ENCODE measurements around the gene METTL26.
A peak's percentile ranks its signal among the peaks of the same experiment; 100 is the strongest.

The METTL26 gene

DNA sequence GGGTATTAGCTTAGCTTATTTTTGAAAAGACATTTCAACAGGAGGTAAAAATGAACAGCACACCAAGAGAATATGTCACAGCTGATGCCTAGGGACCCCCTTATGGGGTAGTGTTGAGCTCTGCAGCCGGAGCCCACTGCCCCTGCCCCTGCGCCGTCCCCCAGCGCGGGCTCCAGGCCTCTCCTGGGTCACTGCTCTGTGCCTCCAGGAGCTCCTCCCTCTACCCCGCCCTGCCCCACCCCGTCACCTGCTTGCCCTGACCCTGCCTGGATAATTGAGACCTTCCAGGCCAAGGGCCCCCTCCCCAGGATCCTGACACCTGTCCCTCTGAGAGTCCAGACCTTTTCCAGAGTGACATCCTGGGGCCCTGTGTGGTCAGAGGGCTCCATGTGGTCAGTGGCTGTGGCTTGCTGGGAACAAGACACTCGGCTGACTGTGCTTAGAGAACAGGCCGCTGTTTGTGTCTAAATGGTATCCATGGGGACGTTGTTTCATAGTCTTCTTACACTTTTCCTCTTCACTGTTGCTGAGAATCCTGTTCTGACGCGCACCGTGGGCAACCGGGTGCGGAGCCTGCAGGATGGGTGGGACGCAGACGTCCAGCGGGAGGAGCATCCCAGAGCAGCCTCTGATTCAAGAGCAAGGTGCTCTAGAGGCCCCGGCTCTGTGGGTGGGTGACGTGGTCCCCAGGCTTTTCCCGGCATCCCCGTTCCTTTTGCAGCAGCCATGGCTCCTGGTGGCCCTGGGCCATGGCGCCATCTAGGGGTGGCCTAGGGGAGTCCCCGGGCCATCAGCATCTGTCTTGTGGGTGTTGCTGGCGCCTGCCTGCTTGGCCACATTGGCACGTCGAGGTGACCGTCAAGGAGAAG, 25.4 kb downstream of the METTL26 start:
- Histone ChIP-seq H3K4me2 (ENCODE audit: low read length) (no peak overlapping the region), H3K27me3 (ENCODE audit: low read depth, low read length) (no peaks in the 10 kb centered on the region), H3K36me3 (replicated peaks; ENCODE audit: low read depth, low read length) (peaks cover 3% of the 10 kb centered on the region), H4K20me1 (ENCODE audit: insufficient read depth, low read length) (no peaks in the 10 kb centered on the region), H3K79me2 (ENCODE audit: low read length) (no peaks in the 10 kb centered on the region), H3K9ac (ENCODE audit: low read length) (no peak overlapping the region), H2AFZ (ENCODE audit: low read depth, low read length) (no peak overlapping the region), H3K9me3 (ENCODE audit: insufficient read depth, low read length) (no peaks in the 10 kb centered on the region), H3K27ac (ENCODE audit: low read length) (no peak overlapping the region), H3K4me3 (ENCODE audit: low read length) (no peak overlapping the region), H3K4me1 (ENCODE audit: low read length) (peaks cover 3% of the 10 kb centered on the region; the same call in 1 of the 2 replicates)
- TF ChIP-seq EZH2phosphoT487 (IDR thresholded peaks at IDR 0.05; ENCODE audit: low read depth), result no peak
- TF ChIP-seq, protein P1, sequence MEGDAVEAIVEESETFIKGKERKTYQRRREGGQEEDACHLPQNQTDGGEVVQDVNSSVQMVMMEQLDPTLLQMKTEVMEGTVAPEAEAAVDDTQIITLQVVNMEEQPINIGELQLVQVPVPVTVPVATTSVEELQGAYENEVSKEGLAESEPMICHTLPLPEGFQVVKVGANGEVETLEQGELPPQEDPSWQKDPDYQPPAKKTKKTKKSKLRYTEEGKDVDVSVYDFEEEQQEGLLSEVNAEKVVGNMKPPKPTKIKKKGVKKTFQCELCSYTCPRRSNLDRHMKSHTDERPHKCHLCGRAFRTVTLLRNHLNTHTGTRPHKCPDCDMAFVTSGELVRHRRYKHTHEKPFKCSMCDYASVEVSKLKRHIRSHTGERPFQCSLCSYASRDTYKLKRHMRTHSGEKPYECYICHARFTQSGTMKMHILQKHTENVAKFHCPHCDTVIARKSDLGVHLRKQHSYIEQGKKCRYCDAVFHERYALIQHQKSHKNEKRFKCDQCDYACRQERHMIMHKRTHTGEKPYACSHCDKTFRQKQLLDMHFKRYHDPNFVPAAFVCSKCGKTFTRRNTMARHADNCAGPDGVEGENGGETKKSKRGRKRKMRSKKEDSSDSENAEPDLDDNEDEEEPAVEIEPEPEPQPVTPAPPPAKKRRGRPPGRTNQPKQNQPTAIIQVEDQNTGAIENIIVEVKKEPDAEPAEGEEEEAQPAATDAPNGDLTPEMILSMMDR (IDR thresholded peaks at IDR 0.05; ENCODE audit: low read depth, low read length), result peak; percentile 21; the same call in 1 of the 2 replicates

DNA sequence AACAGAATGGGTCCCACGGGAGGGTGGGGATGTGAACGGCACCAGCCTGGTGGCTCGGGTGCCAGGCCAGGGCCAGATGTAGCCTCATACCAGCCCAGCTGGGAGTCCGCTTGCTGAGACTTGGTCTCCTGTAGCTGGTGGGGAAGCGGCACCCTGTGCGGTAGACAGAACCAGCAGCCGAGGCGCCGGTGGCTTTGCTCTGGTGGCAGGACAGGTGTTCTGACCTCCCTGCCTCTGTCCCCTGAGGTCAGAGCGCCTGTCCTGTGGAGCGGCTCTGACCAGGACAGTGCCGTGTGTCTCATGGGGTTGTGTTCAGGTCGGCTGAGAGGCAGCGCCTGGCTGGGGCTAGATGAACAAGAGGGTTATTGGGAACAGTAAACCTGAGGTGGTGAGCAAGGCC, 26.1 kb downstream of the METTL26 start:
- no peak overlapping the region for H3K27ac ChIP-seq (ENCODE audit: low read length)
- no peak overlapping the region for H3K4me3 ChIP-seq (ENCODE audit: low read length)
- no peak overlapping the region for H2AFZ ChIP-seq (ENCODE audit: low read depth, low read length)
- no peak for TF ChIP-seq EZH2phosphoT487 (IDR thresholded peaks at IDR 0.05; ENCODE audit: low read depth)
- TF ChIP-seq, protein P1 (IDR thresholded peaks at IDR 0.05; ENCODE audit: low read depth, low read length), result no peak
- 0 out of 2 replicates have a peak, but pooled peaks cover 2% of the 10 kb centered on the region for H3K79me2 ChIP-seq (ENCODE audit: low read length)
- H3K9ac ChIP-seq (ENCODE audit: low read length), result no peak overlapping the region
- H3K9me3 ChIP-seq (ENCODE audit: insufficient read depth, low read length), result no peaks in the 10 kb centered on the region
- H3K4me1 ChIP-seq (ENCODE audit: low read length), result peaks cover 3% of the 10 kb centered on the region; the same call in 1 of the 2 replicates
- peaks cover 3% of the 10 kb centered on the region for H3K36me3 ChIP-seq (replicated peaks; ENCODE audit: low read depth, low read length)
- no peaks in the 10 kb centered on the region for H4K20me1 ChIP-seq (ENCODE audit: insufficient read depth, low read length)
- H3K4me2 ChIP-seq (ENCODE audit: low read length), result no peak overlapping the region
- H3K27me3 ChIP-seq (ENCODE audit: low read depth, low read length), result no peaks in the 10 kb centered on the region

DNA sequence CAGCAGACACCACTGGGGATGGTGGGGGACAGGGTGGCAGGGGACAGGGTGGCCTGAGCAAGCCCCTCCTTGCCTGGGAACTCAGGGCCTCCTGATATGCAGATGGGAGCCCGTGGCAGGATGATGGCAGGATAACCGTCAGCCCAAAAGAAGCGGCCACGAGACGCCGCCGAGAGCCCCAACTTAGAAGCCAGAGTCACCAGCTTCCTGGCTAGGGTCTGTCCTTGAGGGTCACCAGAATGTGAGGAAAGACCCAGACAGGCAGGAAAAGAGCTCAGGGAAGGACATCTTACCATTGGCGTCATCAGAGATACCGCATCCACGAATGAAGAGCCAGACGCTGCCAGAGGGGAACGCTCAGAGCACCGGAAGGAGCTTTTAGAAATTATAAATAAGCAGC, 26.8 kb downstream of the METTL26 start:
- Histone ChIP-seq H3K27me3 (ENCODE audit: low read depth, low read length) (no peaks in the 10 kb centered on the region), H3K4me2 (ENCODE audit: low read length) (no peak overlapping the region), H3K9ac (ENCODE audit: low read length) (no peak overlapping the region), H2AFZ (ENCODE audit: low read depth, low read length) (no peak overlapping the region), H3K4me1 (ENCODE audit: low read length) (peaks cover 3% of the 10 kb centered on the region; the same call in 1 of the 2 replicates), H4K20me1 (ENCODE audit: insufficient read depth, low read length) (no peaks in the 10 kb centered on the region), H3K9me3 (ENCODE audit: insufficient read depth, low read length) (no peaks in the 10 kb centered on the region), H3K79me2 (ENCODE audit: low read length) (0 out of 2 replicates have a peak, but pooled peaks cover 2% of the 10 kb centered on the region), H3K36me3 (replicated peaks; ENCODE audit: low read depth, low read length) (peaks cover 3% of the 10 kb centered on the region), H3K4me3 (ENCODE audit: low read length) (no peak overlapping the region), H3K27ac (ENCODE audit: low read length) (no peak overlapping the region)
- no peak for TF ChIP-seq EZH2phosphoT487 (IDR thresholded peaks at IDR 0.05; ENCODE audit: low read depth)
- TF ChIP-seq, protein P1 (IDR thresholded peaks at IDR 0.05; ENCODE audit: low read depth, low read length), result no peak

DNA sequence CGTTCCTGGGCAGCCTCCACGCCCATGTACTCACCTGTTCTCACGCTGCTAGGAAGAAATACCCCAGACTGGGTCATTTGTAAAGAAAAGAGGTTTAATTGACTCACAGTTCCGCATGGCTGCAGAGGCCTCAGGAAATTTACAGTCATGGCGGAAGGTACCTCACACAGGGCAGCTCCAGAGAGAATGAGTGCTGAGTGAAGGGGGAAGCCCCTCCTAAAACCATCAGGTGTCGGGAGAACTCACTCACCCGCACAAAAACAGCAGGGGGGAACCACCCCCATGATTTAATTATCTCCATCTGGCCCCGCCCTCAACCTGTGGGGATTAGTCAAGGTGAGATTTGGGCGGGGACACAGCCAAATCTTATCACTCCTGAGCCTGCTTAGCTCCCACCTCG, 28.1 kb downstream of the METTL26 start:
- no peaks in the 10 kb centered on the region for H3K27me3 ChIP-seq (ENCODE audit: low read depth, low read length)
- no peak overlapping the region for H3K4me3 ChIP-seq (ENCODE audit: low read length)
- TF ChIP-seq, protein P1 (IDR thresholded peaks at IDR 0.05; ENCODE audit: low read depth, low read length), result no peak
- H2AFZ ChIP-seq (ENCODE audit: low read depth, low read length), result no peak overlapping the region
- H3K9me3 ChIP-seq (ENCODE audit: insufficient read depth, low read length), result no peaks in the 10 kb centered on the region
- 0 out of 2 replicates have a peak, but pooled peaks cover 2% of the 10 kb centered on the region for H3K79me2 ChIP-seq (ENCODE audit: low read length)
- H4K20me1 ChIP-seq (ENCODE audit: insufficient read depth, low read length), result no peaks in the 10 kb centered on the region
- peaks cover 3% of the 10 kb centered on the region; the same call in 1 of the 2 replicates for H3K4me1 ChIP-seq (ENCODE audit: low read length)
- H3K27ac ChIP-seq (ENCODE audit: low read length), result no peak overlapping the region
- no peak overlapping the region for H3K9ac ChIP-seq (ENCODE audit: low read length)
- H3K4me2 ChIP-seq (ENCODE audit: low read length), result no peak overlapping the region
- H3K36me3 ChIP-seq (replicated peaks; ENCODE audit: low read depth, low read length), result peaks cover 3% of the 10 kb centered on the region
